Adrenal gland (tissue), 5 donors: ENCODE results near the gene DIAPH3.

Experiments
- CTCF ChIP-seq, 6 experiments: fragments of 450-650 bp in 4 of 6; fragments of 200-600 bp in 2 of 6; sonication (generic) in 1 of 6; IDR thresholded peaks; 1 replicate in 5 of 6; 2 replicates in 1 of 6; pipeline versions ENCODE4 v1.5.1 to v1.8.0; 2016 to 2021; ENCODE audit warnings: antibody characterized with exemption in 6 of 6, mild to moderate bottlenecking in 2 of 6, moderate library complexity in 1 of 6
- POLR2A ChIP-seq, 2 donors: fragments of 450-650 bp; IDR thresholded peaks; one replicate each; pipeline ENCODE4 v1.6.1; 2017; ENCODE audit warnings: antibody characterized with exemption in 2 of 2, mild to moderate bottlenecking in 2 of 2, moderate library complexity in 1 of 2
- donor health status: DM: no; HTN: no; CAD: no.

DNA sequence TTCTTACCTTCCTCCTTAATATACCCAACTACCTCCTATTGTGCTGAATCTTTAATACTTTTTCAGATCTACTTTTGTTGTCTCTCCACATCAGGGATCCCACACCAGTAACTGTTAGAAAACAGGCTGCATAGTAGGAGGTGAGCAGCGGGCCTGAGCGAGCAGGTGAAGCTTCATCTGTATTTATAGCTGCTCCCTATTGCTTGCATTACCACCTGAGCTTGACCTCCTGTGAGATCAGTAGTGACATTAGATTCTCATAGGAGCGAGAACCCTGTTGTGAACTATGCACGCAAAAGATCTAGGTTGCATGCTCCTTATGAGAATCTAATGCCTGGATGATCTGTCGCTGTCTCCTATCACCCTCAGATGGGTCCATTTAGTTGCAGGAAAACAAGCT is 279.8 kb downstream of the DIAPH3 start:
- TF ChIP-seq CTCF (IDR thresholded peaks at IDR 0.05) (no peak), POLR2A (IDR thresholded peaks at IDR 0.05) (no peak)
